ENCODE measurements around the gene EIF4G3.

GRCh38 chr1:20830378-20830777 lies 346.3 kb downstream of the EIF4G3 start:
- TF ChIP-seq RARB (CRISPR knock-in tag; IDR thresholded peaks at IDR 0.05) (no peak), CREB5 (CRISPR knock-in tag; IDR thresholded peaks at IDR 0.05; ENCODE audit: low read depth) (no peak), TOX (CRISPR knock-in tag; IDR thresholded peaks at IDR 0.05; ENCODE audit: borderline replicate concordance) (no peak)
